Fibroblast of the aortic adventitia (primary cell): ENCODE results near the gene TAOK1. TPM values are rescaled to one million over a fixed set of nuclear protein-coding genes. Genes with fewer than 3 reads are reported as not detected.

ENCODE experiments used
- DNase-seq: peaks from one replicate; pipeline ENCODE4 v3.0.0-alpha.2; 2010; ENCODE audit warnings: low read depth
- H3K4me3 ChIP-seq: 2 replicates; pipeline ENCODE4 v1.5.1; 2011; ENCODE audit warnings: low read depth, mild to moderate bottlenecking, control low read depth, low read length, moderate library complexity
- total RNA-seq: library from RNA; depleted of rRNA; stranded (reverse); fragments of >200 nt; gene quantifications from 2 replicates; pipeline ENCODE4 v1.2.3, GENCODE V29; 2012; ENCODE audit warnings: low replicate concordance
- TF ChIP-seq, protein P1 (sequence below): IDR thresholded peaks from 2 replicates; pipeline ENCODE4 v1.5.1; 2011; ENCODE audit warnings: mild to moderate bottlenecking, low read length, control low read depth, inconsistent platforms; ENCODE audit not compliant: insufficient read depth

Gene TAOK1
- total RNA-seq, 1 donor: 71.8 TPM

DNA sequence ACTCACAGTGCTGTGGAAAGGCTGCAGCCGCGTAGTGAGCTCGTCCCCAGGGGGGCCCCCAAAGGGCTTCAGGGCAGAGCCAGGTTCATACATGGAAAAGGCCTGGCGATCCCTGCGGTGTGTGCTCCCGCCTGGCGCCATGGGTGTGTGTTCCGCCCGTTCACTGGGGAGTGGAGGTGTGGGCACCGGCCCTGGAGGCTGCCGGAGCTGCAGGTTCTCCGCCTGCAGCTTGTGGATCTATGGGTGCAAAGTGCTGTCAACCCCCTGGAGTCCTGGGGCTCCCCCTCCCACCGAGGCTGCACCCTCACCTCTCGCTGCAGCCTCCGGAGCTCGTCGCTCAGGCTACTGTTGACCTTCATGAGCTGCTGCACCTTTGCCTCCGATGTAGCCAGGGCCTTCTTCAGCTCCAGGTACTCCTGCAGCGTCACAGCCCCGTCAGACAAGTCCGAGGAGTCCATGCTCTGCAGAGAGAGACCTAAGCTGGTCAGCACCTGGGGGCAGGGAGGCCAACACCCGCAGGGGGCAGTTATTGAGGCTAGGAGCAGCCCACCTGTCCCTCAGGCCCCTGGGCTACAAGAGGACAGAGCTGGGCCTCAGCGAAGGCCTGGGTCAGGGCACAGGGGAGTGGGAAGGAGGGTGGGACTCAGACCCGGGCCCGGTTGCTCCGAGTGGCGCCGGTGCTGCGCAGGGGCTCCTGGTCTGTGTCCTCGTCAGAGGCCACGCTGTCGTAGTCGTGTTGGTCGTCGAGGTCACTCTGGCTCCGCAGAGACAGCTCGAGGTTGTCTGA, 186.2 kb downstream of the TAOK1 start:
- TF ChIP-seq, protein P1, sequence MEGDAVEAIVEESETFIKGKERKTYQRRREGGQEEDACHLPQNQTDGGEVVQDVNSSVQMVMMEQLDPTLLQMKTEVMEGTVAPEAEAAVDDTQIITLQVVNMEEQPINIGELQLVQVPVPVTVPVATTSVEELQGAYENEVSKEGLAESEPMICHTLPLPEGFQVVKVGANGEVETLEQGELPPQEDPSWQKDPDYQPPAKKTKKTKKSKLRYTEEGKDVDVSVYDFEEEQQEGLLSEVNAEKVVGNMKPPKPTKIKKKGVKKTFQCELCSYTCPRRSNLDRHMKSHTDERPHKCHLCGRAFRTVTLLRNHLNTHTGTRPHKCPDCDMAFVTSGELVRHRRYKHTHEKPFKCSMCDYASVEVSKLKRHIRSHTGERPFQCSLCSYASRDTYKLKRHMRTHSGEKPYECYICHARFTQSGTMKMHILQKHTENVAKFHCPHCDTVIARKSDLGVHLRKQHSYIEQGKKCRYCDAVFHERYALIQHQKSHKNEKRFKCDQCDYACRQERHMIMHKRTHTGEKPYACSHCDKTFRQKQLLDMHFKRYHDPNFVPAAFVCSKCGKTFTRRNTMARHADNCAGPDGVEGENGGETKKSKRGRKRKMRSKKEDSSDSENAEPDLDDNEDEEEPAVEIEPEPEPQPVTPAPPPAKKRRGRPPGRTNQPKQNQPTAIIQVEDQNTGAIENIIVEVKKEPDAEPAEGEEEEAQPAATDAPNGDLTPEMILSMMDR: no peak
- no peak overlapping the region for H3K4me3 ChIP-seq
- no peak for DNase-seq

- TF ChIP-seq, protein P1: no peak
- H3K4me3 ChIP-seq: no peak overlapping the region
- no peak for DNase-seq
Measured at GRCh38 chr17:29577001-29577370, 186.8 kb downstream of the TAOK1 start.

DNA sequence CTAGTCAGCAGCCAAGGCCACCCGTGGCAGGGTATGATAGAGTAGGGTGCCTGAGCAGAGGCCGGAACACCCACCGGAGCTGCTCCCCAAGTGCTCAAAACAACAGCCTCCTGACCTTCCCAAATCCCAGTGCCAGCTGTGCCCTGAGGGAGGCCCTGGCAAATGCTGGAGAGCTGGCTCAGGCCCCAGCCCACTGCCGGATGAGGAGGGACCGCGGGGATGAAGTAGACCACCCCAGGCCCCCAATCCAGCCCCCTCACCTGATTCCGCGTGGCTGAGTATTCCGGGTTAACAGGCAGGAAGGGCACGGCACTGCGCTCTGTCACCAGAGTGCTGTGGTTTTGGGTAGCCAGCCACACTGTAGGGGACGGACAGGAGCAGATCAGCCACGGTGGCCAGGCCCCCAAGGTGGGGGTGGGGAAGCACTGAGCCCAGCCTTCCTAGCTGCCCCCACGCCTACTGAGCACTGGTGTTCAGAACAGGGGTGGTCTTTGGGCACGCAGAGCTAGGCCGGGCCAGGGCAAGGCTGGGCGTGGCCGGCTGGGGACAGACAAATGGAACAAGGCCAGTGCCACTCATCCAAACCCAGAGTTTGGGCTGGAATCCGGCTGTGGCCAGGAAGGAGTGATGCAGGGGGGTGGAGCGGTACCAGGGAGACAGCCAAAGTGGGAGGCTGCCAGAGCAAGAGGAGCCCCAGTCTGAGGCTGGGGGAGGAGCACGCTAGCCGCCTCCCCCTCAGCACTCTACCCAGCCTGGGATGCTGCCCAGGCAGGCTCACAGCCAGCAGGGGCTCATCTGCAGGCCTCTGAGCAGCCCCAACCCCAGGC, 187.4 kb downstream of the TAOK1 start:
- DNase-seq: peak; percentile 65
- TF ChIP-seq, protein P1: no peak
- no peak overlapping the region for H3K4me3 ChIP-seq

- TF ChIP-seq, protein P1: no peak
- H3K4me3 ChIP-seq: no peak overlapping the region
- DNase-seq: no peak
Measured at GRCh38 chr17:29578626-29579485, 188.7 kb downstream of the TAOK1 start.

- TF ChIP-seq, protein P1: peak; percentile 84
- peak; percentile 76 for DNase-seq
- no peak overlapping the region for H3K4me3 ChIP-seq
Measured at GRCh38 chr17:29579866-29580771, 190.0 kb downstream of the TAOK1 start.
